Tibial nerve (tissue), 4 donors: ENCODE data around the gene KCTD16.

Experiments used
- CTCF ChIP-seq, 5 experiments: fragments of 200-600 bp in 3 of 5; fragments of 450-650 bp in 2 of 5; sonication (generic) in 3 of 5; IDR thresholded peaks; one replicate each; pipeline ENCODE4 v1.5.1; 2016 to 2019; ENCODE audit warnings: antibody characterized with exemption in 5 of 5, mild to moderate bottlenecking in 3 of 5, moderate library complexity in 2 of 5
- EP300 ChIP-seq, 2 donors: sonication (generic); formaldehyde crosslinking; IDR thresholded peaks; one replicate each; pipeline ENCODE4 v1.6.1; 2017; ENCODE audit warnings: antibody characterized with exemption in 2 of 2, mild to moderate bottlenecking in 1 of 2

- TF ChIP-seq CTCF (IDR thresholded peaks at IDR 0.05) (no peak), EP300 (IDR thresholded peaks at IDR 0.05) (no peak)
Observed at GRCh38 chr5:144427866-144428265, 257.2 kb downstream of the KCTD16 start.
